Measurements from ENCODE around the gene TRAK1.

DNA sequence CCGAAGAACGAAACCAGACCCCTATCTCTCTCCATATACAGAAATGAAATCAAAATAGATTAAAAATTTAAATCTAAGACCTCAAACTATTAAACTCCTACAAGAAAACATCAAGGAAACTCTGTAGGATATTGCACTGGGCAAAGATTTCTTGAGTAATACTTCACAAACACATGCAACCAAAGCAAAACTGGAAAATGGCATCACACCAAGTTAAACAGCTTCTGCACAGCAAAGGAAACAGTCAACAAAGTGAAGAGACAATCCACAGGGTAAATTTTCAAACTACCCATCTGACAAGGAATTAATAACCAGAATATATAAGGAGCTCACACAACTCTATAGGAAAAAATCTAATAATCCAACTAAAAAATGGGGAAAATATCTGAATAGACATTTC is 145.5 kb downstream of the TRAK1 start:
- TF ChIP-seq, protein P1, sequence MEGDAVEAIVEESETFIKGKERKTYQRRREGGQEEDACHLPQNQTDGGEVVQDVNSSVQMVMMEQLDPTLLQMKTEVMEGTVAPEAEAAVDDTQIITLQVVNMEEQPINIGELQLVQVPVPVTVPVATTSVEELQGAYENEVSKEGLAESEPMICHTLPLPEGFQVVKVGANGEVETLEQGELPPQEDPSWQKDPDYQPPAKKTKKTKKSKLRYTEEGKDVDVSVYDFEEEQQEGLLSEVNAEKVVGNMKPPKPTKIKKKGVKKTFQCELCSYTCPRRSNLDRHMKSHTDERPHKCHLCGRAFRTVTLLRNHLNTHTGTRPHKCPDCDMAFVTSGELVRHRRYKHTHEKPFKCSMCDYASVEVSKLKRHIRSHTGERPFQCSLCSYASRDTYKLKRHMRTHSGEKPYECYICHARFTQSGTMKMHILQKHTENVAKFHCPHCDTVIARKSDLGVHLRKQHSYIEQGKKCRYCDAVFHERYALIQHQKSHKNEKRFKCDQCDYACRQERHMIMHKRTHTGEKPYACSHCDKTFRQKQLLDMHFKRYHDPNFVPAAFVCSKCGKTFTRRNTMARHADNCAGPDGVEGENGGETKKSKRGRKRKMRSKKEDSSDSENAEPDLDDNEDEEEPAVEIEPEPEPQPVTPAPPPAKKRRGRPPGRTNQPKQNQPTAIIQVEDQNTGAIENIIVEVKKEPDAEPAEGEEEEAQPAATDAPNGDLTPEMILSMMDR (IDR thresholded peaks at IDR 0.05), result no peak
- TF ChIP-seq POLR2AphosphoS5 (IDR thresholded peaks at IDR 0.05) (no peak), POLR2A (IDR thresholded peaks at IDR 0.05) (no peak), EP300 (IDR thresholded peaks at IDR 0.05) (no peak)
